GM19240 (cell line): ENCODE results near the gene GRM8.

Experiments
- DNase-seq: peaks from one replicate; pipeline ENCODE4 v3.0.0; 2011; ENCODE audit warnings: low spot score; ENCODE audit not compliant: insufficient read length

Gene GRM8

DNA sequence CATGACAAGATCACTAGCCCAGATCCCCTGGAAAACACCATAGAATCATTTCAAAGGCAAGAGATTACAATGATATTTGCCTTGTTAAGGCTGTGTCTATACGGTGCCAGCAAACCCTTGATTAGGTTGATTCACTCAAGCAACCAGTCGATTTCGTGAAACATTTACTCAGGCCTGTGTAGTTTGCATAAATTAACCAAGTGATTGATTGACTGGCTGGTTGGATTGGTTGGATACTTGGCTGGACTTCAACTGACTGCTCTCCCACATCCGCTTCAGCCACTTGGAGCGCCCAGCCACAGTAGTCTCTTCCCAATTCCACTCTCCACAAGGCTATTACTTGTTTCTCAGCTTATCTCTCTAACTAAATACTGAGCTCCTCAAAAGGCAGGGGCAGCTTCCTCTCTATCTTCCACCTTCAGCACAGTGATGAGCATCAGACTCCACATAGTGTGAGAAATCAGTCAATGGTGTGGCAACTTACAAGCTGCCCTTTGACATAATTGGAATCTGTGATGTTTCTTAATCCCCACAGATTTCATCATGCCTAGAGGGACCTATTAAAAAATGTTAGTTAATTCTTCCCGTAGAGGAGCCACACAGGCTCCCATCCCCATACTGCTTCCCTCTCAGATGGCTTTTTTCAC is 217.4 kb downstream of the GRM8 start:
- no peak for DNase-seq

DNA sequence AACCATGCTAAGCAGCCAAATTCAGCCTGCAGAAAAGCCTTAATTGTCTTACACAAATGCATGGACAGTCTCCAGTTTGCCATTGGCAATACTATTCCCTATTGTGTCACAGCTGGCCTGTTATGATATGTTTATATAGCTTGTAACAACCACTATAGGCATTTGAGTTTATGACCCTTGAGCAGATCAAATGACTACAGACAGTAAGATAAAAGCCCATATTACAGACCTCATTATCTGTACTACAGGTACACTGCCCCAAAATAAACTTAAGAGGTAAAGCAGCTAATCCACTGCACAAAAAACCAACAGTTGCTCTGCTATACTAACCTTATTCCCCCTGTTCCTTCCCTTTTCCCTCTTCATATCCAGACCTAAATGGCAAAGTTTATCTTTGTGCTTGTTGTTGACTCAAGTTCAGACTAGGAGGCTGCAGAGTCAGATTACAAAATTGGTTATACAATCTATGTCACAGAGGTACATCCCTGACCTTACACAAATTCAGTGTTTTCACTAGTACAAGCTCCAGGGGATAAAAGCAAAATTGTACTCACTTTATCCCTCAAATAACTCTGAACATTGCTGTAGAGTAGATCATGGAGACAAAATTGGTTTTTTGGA is 218.4 kb downstream of the GRM8 start:
- no peak for DNase-seq

DNA sequence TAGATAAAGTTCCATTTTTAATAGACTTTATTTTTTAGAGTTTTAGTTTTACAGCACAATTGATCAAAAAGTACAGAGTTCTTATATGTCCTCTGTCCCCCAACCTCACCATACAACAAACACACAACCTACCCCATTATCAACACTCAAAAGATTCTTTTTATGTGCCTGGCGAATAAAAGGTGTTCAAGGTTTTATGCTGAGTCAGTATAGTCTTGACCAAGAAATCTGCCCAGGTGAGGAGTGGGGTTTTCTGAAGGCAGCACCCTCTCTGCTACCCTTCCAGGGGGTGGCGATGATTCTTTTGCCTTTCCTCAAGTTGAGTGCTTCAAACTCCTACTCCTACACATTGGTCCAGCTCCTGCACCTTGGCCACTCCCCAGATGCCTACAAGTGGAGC is 222.9 kb downstream of the GRM8 start:
- DNase-seq, result no peak

DNA sequence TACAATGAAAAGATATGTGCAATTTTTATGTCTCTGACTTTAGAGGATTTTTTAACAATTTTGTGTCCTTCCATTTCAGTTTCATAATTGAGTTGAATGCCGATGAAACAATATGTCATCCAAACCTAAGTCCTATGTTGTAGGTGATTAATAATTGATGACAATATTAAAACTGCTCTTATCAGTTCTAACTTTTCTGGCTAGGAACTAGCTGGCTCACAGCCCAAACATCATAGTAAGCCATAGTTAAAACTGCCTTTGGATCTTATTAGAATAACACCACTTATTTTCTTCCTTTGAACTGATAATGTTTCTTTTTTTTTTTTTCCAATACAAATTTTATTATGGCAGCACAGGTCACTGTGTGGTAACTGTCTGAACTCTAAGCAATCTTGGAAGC is 230.9 kb downstream of the GRM8 start:
- no peak for DNase-seq

DNA sequence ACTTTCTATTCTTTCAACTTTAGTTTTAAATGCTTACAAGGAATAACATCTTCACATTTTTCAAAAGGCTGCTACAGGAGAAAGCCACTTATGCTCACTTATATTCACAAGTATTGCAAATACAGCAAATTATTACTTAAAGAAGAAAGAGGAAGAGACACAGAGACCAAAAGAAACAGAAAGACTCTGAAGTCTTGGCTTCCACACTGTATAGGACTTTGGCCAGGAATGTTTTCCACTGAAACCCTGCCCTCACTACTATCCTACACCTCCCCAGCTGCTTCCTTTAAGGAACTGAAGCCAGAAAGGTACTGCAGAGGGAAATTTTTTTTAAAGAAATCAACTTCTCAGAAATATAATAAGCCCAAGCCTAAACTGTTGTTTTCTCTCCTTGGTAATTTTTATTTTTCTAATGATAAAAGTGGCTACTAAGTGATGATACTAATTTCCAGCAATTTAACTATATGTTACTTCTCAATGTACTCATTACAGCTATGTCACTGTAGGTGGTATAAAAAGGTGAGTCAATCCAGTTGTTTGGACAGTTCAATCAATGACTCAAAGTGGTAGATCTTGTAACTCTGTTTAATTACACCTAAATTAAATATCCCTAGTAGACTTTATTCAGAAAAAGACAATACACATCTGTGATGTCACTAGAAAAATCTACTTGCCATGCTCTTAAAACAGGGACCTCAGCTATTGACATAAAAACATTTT is 231.6 kb downstream of the GRM8 start:
- DNase-seq, result no peak

DNA sequence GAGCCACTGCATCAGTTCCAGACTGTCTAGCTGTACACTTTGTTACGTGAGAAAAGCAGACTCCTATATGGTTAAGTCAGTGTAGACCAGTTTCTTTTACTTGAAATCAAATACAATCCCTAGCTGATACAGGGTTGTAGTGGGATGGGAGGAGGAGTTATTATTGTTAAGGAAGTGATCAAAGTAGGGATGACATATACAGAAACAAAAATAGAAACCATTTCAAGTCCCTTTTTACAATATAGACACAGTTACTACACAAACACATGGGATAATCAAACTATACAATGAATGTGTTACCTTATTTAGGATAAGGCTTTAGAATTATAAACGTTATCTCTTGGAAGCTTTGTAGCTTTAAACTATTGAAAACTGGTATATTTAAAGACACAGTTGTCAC is 233.9 kb downstream of the GRM8 start:
- no peak for DNase-seq

DNA sequence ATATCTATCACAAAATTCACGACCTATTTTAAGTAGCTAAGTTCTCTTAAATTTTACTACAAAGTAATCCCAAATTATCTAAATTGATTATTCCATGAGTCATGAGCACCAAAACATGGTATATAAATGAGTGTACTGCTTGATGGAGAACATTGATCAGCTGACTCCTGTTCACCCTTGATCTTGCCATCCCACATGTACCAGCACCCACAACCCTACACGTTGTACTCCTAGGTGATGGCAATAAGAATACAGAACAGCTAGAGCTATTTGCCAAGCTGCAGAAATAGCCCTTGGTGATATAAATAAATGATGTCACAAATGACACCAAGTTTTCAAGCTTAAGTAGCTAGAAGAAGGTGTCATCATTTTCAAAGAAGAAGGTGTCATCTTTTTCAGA is 235.5 kb downstream of the GRM8 start:
- DNase-seq, result no peak

DNA sequence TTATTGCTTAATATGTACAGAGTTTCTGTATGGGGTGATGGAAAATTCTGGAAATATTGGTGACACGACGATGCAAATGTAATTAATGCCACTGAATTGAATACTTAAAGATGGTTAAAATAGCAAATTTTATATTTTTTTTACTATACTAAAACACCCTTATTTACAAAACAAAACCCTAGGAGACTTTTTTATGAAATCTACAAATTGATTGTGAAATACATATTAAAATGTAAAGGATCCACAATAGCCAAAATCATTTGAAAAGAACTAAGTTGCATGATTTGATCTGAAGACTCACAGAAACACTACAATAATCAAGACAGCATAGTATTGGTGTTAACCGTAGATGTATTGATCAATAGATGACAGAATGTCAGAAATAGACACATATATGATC is 252.0 kb downstream of the GRM8 start:
- DNase-seq, result no peak

DNA sequence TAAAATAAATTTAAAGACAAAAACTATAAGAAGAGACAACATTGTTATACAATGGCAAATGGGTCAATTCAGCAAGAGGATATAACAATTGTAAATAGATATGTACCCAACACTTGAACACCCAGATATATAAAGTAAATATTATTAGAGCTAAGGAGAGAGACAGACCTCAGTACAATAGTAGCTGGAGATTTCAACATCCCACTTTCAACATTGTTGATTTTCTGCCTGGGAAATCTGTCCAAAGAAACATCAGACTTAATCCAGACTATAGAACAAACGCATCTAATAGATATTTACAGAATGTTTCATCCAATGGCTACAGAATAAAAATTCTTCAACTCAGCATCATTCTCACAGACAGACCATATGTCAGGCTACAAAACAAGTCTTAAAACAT is 256.1 kb downstream of the GRM8 start:
- no peak for DNase-seq

DNA sequence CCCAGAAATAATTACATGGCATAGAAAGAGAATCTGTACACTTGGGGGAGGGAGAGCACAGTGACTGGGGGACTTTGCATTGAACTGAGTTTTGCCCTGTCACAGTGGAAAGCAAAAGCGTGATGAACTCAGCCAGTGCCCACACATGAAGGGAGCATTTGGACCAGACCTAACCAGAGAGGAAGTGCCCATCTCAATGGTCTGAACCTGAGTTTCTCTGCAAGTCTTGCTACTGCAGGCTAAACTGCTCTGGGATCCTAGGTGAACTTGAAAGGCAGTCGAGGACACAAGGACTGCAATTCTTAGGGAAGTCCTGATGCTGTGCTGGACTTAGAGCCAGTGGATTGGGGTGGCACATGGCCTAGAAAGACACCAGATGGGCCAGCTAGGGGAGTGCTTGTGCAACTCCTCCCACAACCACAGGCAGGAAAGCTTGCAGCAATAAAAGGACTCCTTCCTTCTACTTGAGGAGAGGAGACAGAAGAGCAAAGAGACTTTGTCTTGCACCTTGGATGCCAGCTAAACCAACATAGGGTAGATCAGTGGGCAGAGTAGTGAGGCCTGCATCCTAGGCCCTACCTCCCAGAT is 259.0 kb downstream of the GRM8 start:
- DNase-seq, result no peak

DNA sequence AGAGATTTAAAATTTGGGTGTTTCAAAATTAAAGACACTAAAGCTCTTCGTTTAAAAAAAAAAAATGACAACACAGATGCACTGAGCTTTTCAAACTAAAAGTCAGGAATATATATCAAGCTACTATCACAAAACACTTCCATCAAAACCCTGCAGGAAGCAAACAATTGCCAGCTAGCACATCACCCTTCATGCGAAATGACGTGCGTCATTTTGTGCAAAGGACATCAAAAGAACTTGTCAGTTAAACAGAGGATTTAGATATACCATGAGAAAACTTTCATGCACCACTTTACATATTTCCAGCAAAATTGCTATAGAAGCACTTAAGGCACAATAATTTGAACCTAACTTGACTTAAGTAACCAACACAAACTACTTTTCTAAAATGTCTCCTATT is 264.7 kb downstream of the GRM8 start:
- DNase-seq, result no peak

DNA sequence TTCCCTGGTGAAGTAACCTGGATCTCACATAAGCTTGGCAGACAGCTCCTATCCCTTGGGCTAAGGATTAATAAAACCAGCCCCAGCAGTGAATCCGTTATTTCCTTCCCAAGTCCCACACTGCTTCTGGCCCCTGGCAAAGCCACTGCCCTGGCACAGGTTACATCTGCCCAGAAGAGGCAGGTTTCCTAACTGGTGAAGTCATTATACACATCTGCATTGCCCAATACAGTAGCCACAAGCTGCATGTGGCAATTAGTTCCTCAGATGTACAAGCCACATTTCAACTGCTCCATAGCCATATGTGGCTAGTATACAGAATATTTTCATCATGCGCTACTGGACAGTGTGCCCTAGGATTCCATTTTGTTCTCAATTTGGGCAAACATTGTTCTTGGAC is 273.0 kb downstream of the GRM8 start:
- no peak for DNase-seq

DNA sequence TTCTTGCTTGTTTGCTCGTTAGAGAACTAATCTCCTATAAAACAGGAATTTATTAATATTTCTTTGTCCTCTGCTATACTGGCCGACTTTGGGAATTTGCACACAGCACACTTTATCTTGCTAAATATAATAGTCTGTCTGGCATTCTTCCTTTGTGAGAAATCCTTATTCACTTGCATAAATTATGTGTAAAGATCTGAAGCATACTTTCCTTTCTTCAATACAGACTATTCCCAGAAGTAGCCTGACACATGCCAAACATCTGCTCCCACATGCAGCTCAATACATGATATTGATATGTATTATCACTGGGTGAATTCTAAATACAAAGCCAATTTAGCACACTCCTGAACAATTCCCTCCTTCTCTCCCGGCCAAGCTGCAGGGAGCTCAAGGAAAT is 273.9 kb downstream of the GRM8 start:
- no peak for DNase-seq

DNA sequence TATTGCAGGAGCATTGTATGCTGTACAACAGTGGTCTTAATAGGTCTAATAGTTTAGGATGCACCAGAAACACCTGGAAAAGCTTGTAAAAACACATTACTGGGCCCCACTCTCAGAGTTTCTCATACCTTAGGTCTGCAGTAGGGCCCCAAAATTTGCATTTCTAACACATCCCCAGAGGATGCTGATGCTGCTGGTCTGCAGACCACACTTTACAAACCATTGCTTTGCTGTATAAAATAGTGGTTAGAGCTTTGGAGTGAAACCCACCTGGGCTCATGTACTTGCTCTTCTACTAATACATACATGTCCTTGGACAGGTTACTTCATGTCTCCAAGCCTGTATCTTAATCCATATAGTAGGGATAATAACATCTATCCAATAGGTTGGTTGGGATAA is 279.7 kb downstream of the GRM8 start:
- no peak for DNase-seq

DNA sequence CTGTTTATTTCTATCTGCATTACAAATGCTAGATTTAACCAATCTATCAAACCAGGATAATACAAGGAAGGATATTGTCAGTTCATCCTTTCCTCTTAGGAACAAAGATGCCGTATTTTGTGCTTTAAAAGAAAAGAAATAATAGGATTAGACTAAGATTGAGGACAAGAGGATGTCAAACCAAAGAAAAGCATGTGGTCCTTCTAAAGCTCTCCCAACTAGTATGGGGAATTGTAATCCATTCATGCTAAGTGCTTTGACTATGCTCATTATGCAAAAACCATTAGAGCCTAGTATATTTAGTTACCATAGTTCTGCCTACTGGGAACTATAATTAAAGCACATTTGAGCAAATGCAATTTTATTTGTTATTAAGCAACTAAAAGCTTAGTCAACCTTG is 280.2 kb downstream of the GRM8 start:
- DNase-seq, result no peak

DNA sequence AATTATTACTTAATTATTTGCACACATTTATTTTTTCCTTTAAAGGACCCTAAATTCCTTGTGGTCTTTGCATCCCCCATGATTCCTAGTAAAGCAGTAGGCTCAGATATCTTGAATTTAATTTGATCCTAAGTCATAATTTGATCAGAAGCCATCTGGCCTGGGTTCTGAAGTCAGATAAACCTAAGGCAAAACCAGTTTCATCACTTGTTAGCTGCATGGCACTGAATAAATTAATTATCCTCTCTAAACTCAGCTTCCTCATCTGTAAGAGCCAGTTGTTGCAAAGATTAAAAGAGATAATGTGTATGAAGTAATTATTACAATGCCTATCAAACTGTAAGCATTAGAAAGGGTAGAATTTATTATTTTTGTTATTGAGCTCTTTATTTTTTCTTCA is 293.1 kb downstream of the GRM8 start:
- no peak for DNase-seq

DNA sequence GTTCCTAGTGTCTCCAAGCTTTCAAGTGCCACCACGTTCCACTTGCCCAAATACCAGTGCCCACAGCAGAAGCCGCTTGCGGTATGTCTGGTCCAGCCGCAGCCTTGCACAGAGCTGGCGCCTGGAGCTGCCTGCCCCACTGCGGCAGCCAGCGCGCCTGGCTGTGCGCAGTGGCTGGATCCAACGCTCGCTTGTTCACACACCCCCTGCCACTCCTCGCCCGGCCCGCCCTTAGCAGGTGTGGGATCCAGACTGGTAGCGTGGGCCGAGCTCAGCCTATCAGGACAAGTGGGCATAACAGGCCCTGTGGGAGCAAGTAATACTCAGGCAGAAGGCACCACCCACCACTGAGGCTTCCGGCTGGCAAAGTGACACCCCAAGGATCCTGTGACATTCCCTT is 294.4 kb downstream of the GRM8 start:
- DNase-seq, result no peak

DNA sequence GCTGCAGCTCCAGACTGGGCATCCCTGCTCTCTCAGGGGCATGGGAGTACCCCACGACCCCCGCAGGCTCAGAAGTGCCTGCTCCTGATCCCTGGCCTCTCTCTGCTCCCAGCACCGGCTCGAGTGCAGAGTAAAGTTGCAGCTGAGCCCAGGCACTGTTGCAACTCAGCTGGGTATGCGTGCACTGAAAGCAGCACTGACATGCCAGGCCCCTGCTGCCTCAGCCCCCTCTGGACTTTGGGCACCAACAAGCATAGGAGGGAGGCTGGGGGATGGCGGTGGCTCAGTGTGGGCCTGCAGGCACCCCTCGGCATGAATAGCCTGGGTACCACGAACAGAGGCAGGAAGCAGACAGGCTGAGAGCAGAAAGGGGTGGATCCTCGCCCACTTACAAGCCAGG is 295.3 kb downstream of the GRM8 start:
- DNase-seq, result no peak

DNA sequence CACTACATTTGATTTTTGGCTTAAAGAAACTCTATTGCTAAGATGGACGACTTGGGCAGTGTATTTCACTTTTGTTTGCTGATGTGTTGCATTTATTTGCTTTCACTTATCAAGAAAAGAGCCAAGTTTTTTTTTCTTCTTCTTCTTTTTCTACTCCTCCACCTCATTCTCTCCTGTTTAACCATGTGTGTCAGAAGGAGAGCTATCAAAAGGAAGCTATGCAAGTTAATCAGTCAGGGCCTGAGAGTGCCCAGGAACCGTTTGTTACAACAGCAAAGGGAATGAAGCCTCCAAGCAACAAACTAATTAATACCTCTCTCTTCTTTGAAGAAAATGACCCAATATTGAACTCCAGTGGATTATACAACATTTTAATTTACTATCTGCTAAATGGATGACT is 299.3 kb downstream of the GRM8 start:
- no peak for DNase-seq

DNA sequence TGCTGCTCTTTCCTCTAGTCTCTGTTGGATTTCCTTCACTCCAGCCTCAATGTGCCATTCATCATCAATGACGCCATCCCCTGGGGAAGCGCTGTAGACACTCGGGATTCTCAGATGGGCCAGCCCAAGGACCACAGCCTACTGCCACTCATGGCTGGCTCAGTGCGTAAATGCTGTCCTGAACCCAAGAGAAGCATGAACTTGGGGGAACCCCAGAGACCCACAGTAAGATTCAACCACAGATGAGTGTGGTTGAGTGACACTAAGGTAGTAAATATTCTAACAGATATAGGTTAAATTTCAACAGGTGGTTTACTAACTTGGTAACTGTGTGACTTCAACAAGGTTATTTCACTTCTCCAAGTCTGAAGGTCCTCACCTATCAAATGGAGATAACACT is 304.1 kb downstream of the GRM8 start:
- no peak for DNase-seq

DNA sequence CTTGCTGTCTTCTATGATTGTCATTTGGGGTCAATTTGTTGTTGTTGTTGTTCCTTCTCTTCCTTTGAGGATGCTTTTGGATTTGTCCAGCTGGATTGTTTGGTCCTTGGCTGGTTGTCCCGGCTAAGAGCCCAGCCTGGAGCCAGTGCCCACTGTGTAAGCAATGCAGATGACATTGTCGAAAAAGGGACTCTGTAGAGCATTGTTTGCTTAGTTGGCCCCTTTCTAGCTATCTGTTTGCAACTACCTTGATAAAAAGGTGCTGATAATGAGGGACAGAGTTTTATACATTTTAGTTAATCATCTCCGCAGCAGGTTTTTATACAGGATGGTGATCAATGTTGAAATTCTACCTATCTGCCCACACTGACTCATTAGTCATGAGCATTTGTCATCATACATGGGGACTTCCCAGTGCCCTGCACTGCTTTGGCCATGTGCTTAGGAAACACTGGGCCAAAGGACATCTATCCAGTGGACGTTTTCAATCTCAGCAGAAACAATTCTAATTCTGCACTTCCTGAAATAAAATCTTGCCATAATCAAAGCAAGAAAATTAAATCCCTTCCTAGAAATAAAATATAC is 311.9 kb downstream of the GRM8 start:
- DNase-seq, result no peak

DNA sequence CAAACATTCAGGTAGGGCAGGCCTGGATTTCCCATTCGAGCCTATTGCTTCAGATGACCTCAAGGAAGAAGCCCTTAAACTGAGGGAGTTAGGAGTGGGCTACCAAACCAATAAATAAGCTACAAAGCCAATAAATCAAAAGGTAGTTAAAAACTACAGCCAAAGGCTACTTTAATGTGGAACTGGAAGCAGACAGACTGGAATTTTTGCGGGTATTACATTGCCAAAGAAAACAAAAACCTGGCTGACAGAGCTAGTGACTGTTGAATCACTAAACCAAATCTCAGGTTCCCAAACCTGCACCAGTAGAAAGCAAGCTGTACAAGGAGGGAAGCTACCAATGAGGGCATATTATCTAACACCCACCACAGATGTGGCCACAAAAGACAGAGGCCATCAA is 315.6 kb downstream of the GRM8 start:
- no peak for DNase-seq
